Breast epithelium (tissue), 3 donors: ENCODE results near the gene NR2F1.

Source experiments
- CTCF ChIP-seq, 3 donors: fragments of 450-650 bp; IDR thresholded peaks; one replicate each; pipeline ENCODE4 v1.5.1; 2016 to 2017; ENCODE audit warnings: antibody characterized with exemption in 3 of 3, mild to moderate bottlenecking in 3 of 3, moderate library complexity in 3 of 3
- POLR2A ChIP-seq: fragments of 450-650 bp; IDR thresholded peaks from one replicate; pipeline ENCODE4 v1.6.1; 2016; ENCODE audit warnings: antibody characterized with exemption, mild to moderate bottlenecking, moderate library complexity
- POLR2AphosphoS5 ChIP-seq, 3 donors: sonication (generic); formaldehyde crosslinking; IDR thresholded peaks; one replicate each; pipeline ENCODE4 v1.6.1; 2017; ENCODE audit warnings: antibody characterized with exemption in 3 of 3

- TF ChIP-seq POLR2AphosphoS5 (IDR thresholded peaks at IDR 0.05): no peak
- no peak for TF ChIP-seq CTCF (IDR thresholded peaks at IDR 0.05)
- TF ChIP-seq POLR2A: no peak
Measured at GRCh38 chr5:93599399-93600120, 16.5 kb downstream of the NR2F1 start.
